ENCODE data around the gene IDH2.

DNA sequence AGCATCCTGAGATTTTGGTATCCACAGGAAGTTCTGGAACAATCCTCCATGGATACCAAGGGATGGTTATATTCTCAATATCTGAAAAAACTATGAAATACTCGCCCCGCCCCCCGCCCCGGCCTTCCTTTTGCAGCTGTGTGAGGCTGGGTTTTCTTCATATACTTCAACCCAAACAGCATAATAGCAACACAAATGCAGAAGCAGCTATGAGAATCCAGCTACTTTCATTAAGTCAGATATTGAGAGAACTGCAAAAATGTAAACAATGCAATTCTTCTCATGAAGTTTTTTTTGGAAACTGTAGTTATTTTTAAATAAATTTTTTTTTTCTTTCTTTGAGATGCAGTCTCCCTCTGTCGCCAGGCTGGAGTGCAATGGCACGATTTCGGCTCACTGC, 10.9 kb upstream of the IDH2 start:
- TF ChIP-seq, protein P1, sequence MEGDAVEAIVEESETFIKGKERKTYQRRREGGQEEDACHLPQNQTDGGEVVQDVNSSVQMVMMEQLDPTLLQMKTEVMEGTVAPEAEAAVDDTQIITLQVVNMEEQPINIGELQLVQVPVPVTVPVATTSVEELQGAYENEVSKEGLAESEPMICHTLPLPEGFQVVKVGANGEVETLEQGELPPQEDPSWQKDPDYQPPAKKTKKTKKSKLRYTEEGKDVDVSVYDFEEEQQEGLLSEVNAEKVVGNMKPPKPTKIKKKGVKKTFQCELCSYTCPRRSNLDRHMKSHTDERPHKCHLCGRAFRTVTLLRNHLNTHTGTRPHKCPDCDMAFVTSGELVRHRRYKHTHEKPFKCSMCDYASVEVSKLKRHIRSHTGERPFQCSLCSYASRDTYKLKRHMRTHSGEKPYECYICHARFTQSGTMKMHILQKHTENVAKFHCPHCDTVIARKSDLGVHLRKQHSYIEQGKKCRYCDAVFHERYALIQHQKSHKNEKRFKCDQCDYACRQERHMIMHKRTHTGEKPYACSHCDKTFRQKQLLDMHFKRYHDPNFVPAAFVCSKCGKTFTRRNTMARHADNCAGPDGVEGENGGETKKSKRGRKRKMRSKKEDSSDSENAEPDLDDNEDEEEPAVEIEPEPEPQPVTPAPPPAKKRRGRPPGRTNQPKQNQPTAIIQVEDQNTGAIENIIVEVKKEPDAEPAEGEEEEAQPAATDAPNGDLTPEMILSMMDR (IDR thresholded peaks at IDR 0.05; ENCODE audit: poor library complexity, severe bottlenecking) = no peak
- TF ChIP-seq POLR2AphosphoS5 (IDR thresholded peaks at IDR 0.05) (no peak), EP300 (conservative IDR thresholded peaks at IDR 0.05; ENCODE audit: poor library complexity, severe bottlenecking) (no peak), EZH2 (IDR thresholded peaks at IDR 0.05; ENCODE audit: borderline replicate concordance, insufficient read depth, low read length, poor library complexity, severe bottlenecking) (no peak), TAF1 (IDR thresholded peaks at IDR 0.05; ENCODE audit: low read depth) (no peak), RAD21 (conservative IDR thresholded peaks at IDR 0.05) (no peak)
- TF ChIP-seq, protein P2, sequence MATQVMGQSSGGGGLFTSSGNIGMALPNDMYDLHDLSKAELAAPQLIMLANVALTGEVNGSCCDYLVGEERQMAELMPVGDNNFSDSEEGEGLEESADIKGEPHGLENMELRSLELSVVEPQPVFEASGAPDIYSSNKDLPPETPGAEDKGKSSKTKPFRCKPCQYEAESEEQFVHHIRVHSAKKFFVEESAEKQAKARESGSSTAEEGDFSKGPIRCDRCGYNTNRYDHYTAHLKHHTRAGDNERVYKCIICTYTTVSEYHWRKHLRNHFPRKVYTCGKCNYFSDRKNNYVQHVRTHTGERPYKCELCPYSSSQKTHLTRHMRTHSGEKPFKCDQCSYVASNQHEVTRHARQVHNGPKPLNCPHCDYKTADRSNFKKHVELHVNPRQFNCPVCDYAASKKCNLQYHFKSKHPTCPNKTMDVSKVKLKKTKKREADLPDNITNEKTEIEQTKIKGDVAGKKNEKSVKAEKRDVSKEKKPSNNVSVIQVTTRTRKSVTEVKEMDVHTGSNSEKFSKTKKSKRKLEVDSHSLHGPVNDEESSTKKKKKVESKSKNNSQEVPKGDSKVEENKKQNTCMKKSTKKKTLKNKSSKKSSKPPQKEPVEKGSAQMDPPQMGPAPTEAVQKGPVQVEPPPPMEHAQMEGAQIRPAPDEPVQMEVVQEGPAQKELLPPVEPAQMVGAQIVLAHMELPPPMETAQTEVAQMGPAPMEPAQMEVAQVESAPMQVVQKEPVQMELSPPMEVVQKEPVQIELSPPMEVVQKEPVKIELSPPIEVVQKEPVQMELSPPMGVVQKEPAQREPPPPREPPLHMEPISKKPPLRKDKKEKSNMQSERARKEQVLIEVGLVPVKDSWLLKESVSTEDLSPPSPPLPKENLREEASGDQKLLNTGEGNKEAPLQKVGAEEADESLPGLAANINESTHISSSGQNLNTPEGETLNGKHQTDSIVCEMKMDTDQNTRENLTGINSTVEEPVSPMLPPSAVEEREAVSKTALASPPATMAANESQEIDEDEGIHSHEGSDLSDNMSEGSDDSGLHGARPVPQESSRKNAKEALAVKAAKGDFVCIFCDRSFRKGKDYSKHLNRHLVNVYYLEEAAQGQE (IDR thresholded peaks at IDR 0.05; ENCODE audit: borderline replicate concordance) = no peak

Data from neural cell (in vitro differentiated cells).